IPS-NIHi11 (cell line): ENCODE results near the gene MS4A2.
"Not testable (repeated sequence)": the region's sequence is repeated elsewhere in the genome, so short reads cannot be mapped to it uniquely, and the experiment has no call there.

Experiments
- DNase-seq: peaks from one replicate; pipeline ENCODE4 v3.0.0; 2012; ENCODE audit warnings: mixed read lengths, low spot score

MS4A2 gene

DNA sequence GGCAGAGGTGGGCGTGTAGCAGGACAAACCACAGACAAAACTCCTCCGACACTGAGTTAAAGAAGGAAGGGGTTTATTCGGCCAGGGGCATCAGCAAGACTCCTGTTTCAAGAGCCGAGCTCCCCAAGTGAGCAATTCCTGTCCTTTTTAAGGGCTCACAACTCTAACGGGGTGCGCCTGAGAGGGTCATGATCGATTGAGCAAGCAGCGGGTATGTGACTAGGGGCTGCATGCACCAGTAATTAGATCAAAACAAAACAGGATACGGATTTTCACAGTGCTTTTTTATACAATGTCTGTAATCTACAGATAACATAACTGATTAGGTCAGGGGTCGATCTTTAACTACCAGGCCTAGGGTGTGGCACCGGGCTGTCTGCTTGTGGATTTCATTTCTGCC is 12.9 kb downstream of the MS4A2 start:
- not testable (repeated sequence) for DNase-seq

DNA sequence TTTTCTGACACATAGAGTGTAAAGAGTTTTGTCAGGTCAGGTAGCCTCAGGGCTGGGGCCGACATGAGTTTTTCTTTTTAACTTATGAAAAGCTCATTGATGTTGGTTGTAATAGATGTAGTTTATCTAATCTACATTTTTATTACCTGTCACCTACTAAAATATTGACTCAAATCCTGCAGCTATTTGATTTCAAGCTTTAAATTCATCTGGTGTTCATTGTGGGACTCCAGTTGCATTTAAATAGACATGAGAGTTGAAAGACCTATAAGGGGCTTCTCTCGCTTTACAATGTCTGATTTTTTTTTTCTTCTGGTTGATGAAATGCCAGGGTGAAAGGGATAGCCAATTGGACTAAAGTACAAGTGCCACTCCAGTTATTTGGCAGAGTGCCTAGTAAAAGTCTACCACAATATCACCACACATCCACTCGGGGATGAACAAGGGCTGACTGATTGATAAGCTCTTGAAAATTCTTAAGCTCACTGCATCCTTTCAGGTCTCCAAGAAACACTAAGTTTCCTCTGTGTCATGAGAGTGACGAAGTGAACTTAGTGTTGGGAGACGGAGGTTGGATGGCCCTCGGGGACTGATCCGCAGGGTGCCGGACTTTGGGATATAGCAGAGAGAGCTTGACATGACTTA is 16.1 kb downstream of the MS4A2 start:
- DNase-seq: not testable (repeated sequence)

DNA sequence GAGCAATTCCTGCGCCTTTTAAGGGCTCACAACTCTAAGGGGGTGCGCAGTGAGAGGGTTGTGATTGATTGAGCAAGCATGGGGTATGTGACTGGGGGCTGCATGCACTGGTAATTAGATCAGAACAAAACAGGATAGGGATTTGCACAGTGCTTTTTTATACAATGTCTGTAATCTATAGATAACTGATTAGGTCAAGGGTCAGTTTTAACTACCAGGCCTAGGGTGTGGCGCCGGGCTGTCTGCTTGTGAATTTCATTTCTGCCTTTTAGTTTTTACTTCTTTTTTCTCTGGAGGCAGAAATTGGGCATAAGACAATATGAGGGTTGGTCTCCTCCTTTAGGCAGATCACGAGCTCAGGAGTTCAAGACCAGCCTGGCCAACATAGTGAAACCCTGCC is 20.2 kb downstream of the MS4A2 start:
- DNase-seq: not testable (repeated sequence)

DNA sequence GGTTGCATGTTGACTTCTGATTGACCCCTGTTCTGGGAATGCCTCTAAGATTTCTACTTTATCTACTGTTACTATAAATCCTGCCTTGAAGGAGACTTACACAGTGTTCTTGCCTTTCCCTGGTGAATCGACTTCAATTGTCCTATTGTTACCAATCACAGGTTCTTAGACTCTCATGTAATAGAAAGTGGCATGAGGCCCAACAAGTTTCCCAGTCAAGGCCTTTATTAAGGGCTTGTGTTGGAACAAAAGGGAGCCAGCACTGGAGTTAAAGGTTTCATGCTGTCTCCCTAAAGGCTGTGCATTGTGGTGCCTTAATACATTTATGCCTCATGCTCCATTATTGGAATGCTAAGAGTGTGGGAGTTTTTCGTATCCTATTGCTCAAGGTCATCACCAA is 23.3 kb downstream of the MS4A2 start:
- DNase-seq: no peak

DNA sequence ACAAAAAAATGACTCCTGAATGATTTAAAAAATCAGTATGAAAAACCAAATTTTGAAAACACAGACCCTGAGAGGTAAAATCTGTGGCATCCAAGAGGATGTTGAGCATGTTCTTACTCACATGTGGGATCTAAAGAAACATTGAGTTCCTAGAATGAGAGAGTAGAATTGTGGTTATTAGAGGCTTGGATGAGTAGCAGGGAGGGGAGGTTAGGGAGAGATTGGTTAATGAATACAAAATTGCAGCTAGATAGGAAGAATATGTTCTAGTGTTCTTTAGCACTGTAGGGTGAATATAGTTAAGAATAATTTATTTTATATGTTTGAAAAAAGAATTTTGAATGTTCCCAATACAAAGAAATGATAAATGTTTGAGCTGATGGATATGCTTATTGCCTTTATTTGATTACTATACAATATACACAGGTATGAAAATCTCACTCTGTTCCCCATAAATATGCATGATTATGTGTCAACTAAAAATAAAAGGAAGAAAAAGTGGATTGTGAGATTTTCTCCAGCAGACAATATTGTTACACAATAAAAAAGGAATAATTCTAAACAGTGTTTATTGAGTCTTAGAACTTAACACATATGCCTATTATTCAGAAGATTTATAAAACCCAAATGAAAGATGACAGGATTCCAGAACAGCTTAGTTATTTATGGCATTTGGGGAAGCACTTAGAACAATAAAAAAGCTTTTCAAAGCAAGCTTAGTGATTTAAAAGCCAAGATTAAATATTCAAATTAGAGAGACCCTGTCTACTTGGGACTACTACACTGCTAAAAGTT is 28.7 kb downstream of the MS4A2 start:
- DNase-seq: no peak

DNA sequence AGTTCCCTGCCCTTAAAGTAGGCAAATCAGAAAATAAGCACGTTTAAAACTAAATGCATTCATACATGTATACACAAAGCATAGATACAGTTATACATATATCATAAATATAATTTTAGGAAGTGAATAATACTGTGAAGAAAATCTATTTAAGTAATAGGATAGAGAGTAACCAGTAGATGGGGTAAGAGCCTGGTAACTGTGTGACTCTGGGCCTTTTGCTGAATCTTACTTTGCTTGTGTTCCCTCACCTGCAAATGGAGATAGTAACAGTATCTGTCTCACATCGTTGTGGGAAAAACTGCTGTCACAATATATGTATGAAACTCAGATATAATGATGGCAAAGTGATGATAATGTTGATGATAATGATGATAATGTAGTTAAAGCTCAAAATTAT is 29.9 kb downstream of the MS4A2 start:
- DNase-seq: no peak

DNA sequence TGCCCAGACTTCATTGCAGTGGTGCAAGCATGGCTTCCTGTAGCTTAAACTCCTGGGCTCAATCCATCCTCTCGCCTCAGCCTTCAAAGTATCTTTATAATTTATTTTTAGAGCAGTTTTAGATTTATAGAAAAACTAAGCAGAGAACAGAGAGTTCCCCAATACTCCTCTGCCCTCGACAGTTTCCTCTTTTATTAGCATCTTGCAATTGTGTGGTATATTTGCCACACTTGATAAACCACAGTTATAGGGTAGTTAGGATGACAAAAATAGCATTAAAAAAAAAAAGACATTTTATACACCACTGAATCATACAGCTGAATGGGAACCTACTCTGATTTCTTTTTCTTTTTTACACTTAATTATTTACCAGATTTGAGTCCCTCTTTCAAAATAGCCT is 31.2 kb downstream of the MS4A2 start:
- no peak for DNase-seq

DNA sequence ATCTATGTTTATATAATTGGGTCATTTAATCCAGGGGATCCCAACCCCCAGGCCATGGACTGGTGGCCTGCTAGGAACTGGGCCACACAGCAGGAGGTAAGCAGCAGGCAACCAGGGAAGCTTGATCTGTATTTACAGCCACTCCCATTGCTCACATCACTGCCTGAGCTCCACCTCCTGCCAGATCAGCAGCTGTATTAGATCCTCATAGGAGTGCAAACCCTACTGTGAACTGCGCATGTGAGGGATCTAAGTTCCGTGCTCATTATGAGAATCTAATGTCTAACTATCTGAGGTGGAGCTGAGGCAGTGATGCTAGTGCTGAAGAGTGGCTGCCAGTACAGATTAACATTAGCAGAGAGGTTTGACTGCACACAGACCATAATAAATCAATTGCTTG is 32.8 kb downstream of the MS4A2 start:
- DNase-seq: no peak

DNA sequence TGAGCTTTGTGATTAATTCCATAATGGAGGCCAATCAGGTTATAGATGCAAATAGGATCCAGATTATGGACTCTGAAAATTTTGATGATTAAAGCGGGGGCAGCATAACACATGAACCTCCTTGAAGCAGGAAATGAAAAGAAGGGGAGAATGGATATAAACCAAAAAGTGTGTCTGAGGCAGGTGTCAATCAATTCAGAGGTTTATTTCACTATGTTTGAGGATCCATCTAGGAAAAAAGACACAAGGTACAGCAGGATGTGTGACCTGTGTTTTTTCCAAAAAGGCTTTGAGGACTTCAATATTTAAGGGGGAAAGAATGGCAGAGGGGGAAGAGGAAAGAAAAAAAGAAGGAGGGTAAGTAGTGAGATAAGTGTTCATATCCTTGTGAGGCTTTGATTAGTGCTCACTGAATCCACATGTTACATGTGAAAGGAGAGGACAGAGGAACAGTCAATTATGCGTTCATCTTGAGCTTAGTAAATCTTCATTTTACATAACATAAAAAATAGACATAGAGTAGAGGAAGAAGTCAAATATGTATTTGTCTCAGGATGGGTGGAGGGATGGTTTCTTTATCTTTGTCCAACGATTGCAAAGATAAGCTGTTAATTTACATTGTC is 34.1 kb downstream of the MS4A2 start:
- DNase-seq: no peak

DNA sequence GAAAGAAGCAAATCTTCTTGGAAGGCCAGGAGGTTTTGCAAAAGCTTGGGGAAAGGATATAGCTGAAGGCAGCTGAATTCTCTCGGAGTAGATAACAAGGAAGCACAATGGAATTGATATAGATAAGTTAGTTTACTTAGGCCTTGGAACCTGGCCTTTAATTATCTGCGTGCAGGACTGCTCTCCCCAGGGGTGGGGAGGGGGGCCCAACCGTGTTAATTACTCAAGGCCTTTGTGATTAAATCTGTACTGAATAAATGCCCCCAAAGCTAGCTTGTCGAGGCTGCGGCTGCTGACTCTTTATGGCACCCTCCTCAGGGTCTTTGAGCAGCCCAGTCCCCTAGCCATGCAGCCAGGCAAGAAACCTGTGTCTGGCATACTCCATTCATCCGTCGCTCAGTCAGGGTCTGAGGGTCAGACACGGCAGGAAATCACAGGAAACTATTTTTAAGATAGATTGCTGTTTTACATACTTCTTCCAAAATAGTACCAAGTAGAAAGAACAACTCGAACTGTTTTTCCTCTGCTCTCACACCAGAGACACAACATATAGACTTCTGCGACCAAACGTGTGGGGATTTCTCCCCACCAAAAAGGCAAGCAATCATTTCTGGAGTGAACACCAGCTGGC is 36.5 kb downstream of the MS4A2 start:
- no peak for DNase-seq

DNA sequence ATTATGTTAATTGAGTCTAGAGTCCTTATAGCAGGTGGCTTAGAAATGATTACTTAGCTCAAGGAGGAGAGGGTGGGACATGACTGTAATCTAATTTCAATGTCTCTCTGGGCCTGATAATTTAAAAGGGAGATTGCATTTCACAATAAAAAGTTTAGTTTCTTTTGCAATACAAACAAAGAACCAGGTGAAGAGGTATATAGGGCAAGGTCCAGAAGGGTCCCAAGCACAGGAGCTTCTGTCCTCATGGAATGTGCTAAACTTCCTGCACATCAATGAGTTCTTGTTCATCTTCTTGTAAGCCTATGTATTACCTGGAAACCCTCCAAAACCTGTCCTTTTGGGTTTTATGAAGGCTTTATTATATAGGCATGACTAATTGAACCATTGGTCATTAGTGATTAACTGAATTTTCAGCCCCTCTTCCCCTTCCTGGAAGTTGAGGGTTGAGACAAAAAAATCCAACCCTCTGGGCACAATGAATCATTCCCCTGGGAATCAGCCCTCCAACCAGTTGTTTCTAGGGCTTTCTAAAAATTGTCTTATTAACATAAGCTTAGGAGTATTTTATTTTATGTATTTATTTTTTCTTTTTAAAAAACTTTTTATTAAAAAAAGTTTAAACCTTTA is 37.6 kb downstream of the MS4A2 start:
- DNase-seq: no peak

DNA sequence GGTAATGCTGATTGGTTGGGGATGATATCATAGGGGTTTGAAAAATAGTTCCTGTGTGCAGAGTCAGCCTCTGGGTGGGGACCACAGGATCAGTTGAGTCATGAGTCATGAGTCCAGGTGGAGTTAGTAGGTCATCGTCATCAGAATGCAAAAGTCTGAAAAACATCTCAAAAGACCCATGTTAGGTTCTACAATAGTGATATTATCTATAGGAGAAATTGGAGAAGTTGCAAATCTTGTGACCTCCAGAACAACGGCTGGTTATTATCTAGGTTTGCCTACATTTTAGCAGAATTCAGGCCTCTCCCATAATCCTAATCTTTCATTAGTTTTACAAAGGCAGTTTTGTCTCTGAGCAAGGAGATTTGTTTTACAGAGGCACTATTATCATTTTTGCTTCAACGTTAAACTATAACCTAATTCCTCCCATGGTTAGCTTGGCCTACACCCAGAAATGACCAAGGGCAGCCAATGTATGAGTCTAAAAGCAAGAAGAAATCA is 38.9 kb downstream of the MS4A2 start:
- DNase-seq: no peak

DNA sequence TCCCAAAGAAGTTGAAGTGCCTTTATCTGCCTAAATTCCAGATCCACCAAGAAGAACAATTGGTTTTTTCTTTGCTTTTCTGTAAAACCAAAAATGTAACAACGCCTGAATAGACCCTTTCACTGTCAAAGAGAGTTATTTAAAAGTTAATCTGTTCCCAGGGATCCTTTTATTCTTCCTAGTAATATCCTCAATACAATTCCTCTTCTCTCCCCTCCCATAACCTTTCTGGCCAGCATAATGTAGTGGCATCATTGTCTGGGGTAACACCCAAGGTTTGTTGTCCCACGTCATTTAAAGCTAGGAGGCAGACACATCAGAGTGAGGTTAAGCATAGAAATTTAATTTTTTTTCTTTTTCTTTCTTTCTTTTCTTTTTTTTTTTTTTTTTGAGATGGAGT is 39.9 kb downstream of the MS4A2 start:
- DNase-seq: no peak

DNA sequence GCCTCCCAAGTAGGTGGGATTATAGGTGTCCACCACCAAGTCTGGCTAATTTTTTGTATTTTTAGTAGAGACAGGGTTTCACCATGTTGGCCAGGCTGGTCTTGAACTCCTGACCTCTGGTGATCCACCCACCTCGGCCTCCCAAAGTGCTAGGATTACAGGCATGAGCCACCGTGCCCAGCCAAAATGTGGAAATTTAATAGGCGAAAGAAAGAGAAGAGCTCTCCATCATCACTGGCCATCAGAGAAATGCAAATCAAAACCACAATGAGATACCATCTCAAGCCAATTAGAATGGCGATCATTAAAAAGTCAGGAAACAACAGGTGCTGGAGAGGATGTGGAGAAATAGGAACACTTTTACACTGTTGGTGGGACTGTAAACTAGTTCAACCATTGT is 40.4 kb downstream of the MS4A2 start:
- DNase-seq: not testable (repeated sequence)

DNA sequence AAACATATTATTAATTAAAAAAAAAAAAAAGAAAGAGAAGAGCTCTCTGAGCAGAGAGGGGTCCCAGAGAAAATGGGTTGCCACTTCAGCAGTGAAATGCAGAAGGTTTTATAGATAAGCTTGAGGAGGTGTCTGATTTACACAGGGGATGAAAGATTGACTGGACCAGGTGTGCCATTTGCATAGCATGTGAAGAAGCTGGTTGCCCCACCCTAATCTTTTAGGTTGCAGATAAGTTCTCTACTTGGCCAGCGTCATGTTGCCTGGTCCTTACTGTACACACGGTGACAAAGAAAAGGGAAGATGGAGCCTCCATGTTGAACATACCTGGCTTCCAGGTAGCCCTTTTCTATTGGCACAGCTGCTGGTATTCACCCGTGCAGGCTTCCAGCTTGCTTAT is 41.4 kb downstream of the MS4A2 start:
- no peak for DNase-seq

DNA sequence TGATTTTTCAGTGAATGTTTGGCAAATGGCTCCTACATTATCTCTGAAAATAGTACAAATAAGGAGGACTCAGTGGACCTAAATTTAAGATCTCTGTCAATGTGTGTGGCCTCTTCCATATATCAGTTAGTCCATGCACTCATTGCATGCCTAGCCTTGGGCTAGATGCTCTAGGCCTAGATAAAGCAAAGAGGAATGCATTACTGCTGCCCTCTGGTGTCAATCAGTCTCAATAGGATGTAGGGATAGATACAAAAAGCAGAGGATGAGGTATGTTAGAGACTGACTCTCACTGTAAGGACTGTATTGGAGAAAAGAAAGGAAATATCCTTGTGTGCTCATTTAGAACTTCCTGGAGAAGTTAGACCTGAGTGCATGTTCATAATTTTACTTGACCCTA is 42.0 kb downstream of the MS4A2 start:
- peak; percentile 62 for DNase-seq

DNA sequence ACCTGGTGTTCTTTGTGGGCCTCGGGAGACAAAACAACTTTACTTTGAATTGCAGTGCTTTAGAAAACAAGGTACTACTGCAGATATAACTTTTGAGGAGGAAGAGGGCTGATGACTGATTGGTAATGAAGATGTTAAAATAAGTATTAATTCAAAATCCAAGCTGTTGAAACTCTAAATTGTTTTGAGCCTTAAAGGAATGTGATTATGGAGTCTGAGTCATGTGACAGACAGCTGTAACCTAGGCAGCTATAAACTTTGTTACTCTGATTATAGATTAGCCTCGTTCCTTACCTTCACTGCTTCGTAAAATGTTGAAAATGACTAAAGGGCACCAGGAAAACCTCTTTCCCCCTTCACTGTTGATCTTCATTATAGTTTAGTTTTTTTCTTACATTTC is 43.4 kb downstream of the MS4A2 start:
- no peak for DNase-seq

DNA sequence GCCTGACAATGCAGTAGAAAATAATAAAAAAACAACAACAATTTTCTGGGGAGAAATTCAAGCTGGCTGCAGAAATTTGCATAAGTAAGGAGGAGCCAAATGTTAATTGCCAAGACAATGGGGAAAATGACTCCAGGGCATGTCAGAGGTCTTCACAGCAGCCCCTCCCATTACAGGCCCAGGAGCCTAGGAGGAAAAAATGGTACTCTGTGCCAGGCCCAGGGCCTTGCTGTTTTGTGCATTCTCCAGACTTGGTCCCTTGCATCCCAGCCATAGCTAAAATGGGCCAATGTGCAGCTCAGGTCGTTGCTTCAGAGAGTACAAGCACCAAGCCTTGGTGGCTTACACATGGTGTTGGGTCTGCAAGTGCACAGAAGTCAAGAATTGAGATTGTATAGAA is 45.5 kb downstream of the MS4A2 start:
- no peak for DNase-seq

DNA sequence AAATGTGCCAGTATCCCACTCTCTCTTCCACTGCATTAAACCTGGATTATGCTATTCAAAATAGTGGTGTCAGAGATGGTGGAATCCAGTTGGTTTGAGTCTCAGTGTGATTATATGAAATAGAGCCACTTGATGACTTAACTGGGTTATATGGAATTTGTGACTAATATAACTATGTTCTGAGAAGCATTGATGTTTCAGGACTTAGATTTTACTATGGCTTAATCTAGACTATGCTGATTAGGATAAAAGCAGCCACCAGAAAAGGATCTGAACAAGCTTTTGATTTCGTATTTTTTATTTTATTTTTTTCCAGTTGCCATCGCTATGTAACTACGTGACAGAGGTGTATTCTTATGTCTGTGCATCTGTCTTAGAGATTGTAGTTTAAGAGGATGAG is 55.3 kb downstream of the MS4A2 start:
- DNase-seq: no peak

DNA sequence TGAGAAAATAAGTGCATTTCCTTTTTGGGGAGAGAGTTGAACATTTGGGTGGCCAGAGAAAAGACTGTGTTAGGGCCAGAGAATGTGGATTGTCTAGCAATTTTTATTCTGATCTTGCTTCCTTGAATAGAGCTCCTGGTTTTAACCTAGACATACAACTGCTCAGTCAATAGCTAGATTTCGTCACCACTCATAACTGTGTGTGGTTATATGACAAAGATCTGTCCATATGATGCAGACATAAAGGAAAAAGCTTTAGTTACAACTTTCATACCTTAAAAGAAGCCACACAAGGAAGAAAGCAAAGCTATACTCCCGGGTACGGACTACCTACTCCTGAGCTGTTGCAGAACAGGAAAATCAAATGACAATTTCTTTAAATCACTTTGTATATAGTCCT is 57.2 kb downstream of the MS4A2 start:
- no peak for DNase-seq
